ENCODE results near the gene CDH22. TPM values are rescaled to one million over a fixed set of nuclear protein-coding genes. Genes with fewer than 3 reads are reported as not detected.
A peak's percentile ranks its signal among the peaks of the same experiment; 100 is the strongest.

CDH22 gene
- total and polyA plus RNA-seq, 5 donors from 2014 or later = not detected

GRCh38 chr20:46232539-46232938 lies 75.8 kb downstream of the CDH22 start:
- no peak overlapping the region for H3K27ac ChIP-seq (ENCODE audit: insufficient read depth, low read length, poor library complexity, severe bottlenecking)
- H3K27ac Mint-ChIP-seq = no peak overlapping the region
- H3K36me3 Mint-ChIP-seq = no peaks in the 10 kb centered on the region
- no peaks in the 10 kb centered on the region for H3K4me1 Mint-ChIP-seq
- no peaks in the 10 kb centered on the region for H3K36me3 ChIP-seq (ENCODE audit: control insufficient read depth, insufficient read depth, low read length)
- no peak overlapping the region for H3K4me3 ChIP-seq (ENCODE audit: low read depth, low read length)
- ATAC-seq (ENCODE audit: low read depth in 2 of 2) = no peak
- no peak for DNase-seq
- peaks cover 9% of the 10 kb centered on the region for H3K27me3 Mint-ChIP-seq
- H3K27me3 ChIP-seq (ENCODE audit: control insufficient read depth, insufficient read depth, low read length) = peaks cover 4% of the 10 kb centered on the region
- H3K4me3 Mint-ChIP-seq = no peak overlapping the region
- H3K9me3 ChIP-seq (ENCODE audit: control insufficient read depth in 2 of 2, low read length in 2 of 2) = no peaks in the 10 kb centered on the region
- no peaks in the 10 kb centered on the region for H3K4me1 ChIP-seq (ENCODE audit: control insufficient read depth, insufficient read depth, low read length, poor library complexity, severe bottlenecking)
- peaks cover 0 to 3% (median 0%) of the 10 kb centered on the region in 7 donors for H3K9me3 Mint-ChIP-seq

- H3K9me3 ChIP-seq (ENCODE audit: control insufficient read depth in 2 of 2, low read length in 2 of 2) = no peaks in the 10 kb centered on the region
- ATAC-seq (ENCODE audit: low read depth in 2 of 2) (no peak), DNase-seq (peak in 1 of 3 donors; percentile 4)
- peaks cover 4% of the 10 kb centered on the region for H3K27me3 ChIP-seq (ENCODE audit: control insufficient read depth, insufficient read depth, low read length)
- H3K36me3 ChIP-seq (ENCODE audit: control insufficient read depth, insufficient read depth, low read length) = no peaks in the 10 kb centered on the region
- Mint-ChIP-seq H3K27me3 (peaks cover 9% of the 10 kb centered on the region), H3K4me1 (no peaks in the 10 kb centered on the region), H3K9me3 (peaks cover 0 to 3% (median 0%) of the 10 kb centered on the region in 7 donors), H3K4me3 (no peak overlapping the region), H3K27ac (no peak overlapping the region), H3K36me3 (no peaks in the 10 kb centered on the region)
- no peaks in the 10 kb centered on the region for H3K4me1 ChIP-seq (ENCODE audit: control insufficient read depth, insufficient read depth, low read length, poor library complexity, severe bottlenecking)
- no peak overlapping the region for H3K27ac ChIP-seq (ENCODE audit: insufficient read depth, low read length, poor library complexity, severe bottlenecking)
- H3K4me3 ChIP-seq (ENCODE audit: low read depth, low read length) = no peak overlapping the region
Measured at GRCh38 chr20:46230801-46231282, 77.5 kb downstream of the CDH22 start.

- Histone ChIP-seq H3K4me3 (ENCODE audit: low read depth, low read length) (no peak overlapping the region), H3K36me3 (ENCODE audit: control insufficient read depth, insufficient read depth, low read length) (no peaks in the 10 kb centered on the region), H3K27me3 (ENCODE audit: control insufficient read depth, insufficient read depth, low read length) (peaks cover 2% of the 10 kb centered on the region), H3K27ac (ENCODE audit: insufficient read depth, low read length, poor library complexity, severe bottlenecking) (no peak overlapping the region), H3K9me3 (ENCODE audit: control insufficient read depth in 2 of 2, low read length in 2 of 2) (no peaks in the 10 kb centered on the region), H3K4me1 (ENCODE audit: control insufficient read depth, insufficient read depth, low read length, poor library complexity, severe bottlenecking) (no peaks in the 10 kb centered on the region)
- ATAC-seq (ENCODE audit: low read depth in 2 of 2) (no peak), DNase-seq (no peak)
- Mint-ChIP-seq H3K4me1 (no peaks in the 10 kb centered on the region), H3K9me3 (peaks cover 0 to 1% (median 0%) of the 10 kb centered on the region in 7 donors), H3K4me3 (no peak overlapping the region), H3K36me3 (no peaks in the 10 kb centered on the region), H3K27ac (no peak overlapping the region), H3K27me3 (peaks cover 14% of the 10 kb centered on the region)
Measured at GRCh38 chr20:46230106-46230491, 78.2 kb downstream of the CDH22 start.

GRCh38 chr20:46229478-46230105 lies 78.7 kb downstream of the CDH22 start:
- no peak overlapping the region for H3K27ac ChIP-seq (ENCODE audit: insufficient read depth, low read length, poor library complexity, severe bottlenecking)
- Mint-ChIP-seq H3K9me3 (peaks cover 0 to 1% (median 0%) of the 10 kb centered on the region in 7 donors), H3K27ac (no peak overlapping the region), H3K4me1 (no peaks in the 10 kb centered on the region), H3K27me3 (peaks cover 14% of the 10 kb centered on the region), H3K4me3 (no peak overlapping the region), H3K36me3 (no peaks in the 10 kb centered on the region)
- ATAC-seq (ENCODE audit: low read depth in 2 of 2) = no peak
- DNase-seq = no peak
- no peaks in the 10 kb centered on the region for H3K9me3 ChIP-seq (ENCODE audit: control insufficient read depth in 2 of 2, low read length in 2 of 2)
- no peaks in the 10 kb centered on the region for H3K4me1 ChIP-seq (ENCODE audit: control insufficient read depth, insufficient read depth, low read length, poor library complexity, severe bottlenecking)
- H3K36me3 ChIP-seq (ENCODE audit: control insufficient read depth, insufficient read depth, low read length) = no peaks in the 10 kb centered on the region
- H3K27me3 ChIP-seq (ENCODE audit: control insufficient read depth, insufficient read depth, low read length) = peaks cover 1% of the 10 kb centered on the region
- H3K4me3 ChIP-seq (ENCODE audit: low read depth, low read length) = no peak overlapping the region

- no peak for DNase-seq
- Histone ChIP-seq H3K4me3 (ENCODE audit: low read depth, low read length) (no peak overlapping the region), H3K36me3 (ENCODE audit: control insufficient read depth, insufficient read depth, low read length) (no peaks in the 10 kb centered on the region), H3K27ac (ENCODE audit: insufficient read depth, low read length, poor library complexity, severe bottlenecking) (no peak overlapping the region), H3K4me1 (ENCODE audit: control insufficient read depth, insufficient read depth, low read length, poor library complexity, severe bottlenecking) (no peaks in the 10 kb centered on the region), H3K27me3 (ENCODE audit: control insufficient read depth, insufficient read depth, low read length) (no peaks in the 10 kb centered on the region), H3K9me3 (ENCODE audit: control insufficient read depth in 2 of 2, low read length in 2 of 2) (no peaks in the 10 kb centered on the region)
- H3K27me3 Mint-ChIP-seq = peaks cover 14% of the 10 kb centered on the region
- no peak for ATAC-seq (ENCODE audit: low read depth in 2 of 2)
- H3K9me3 Mint-ChIP-seq = no peaks in the 10 kb centered on the region
- H3K4me1 Mint-ChIP-seq = no peaks in the 10 kb centered on the region
- H3K27ac Mint-ChIP-seq = no peak overlapping the region
- no peak overlapping the region for H3K4me3 Mint-ChIP-seq
- H3K36me3 Mint-ChIP-seq = no peaks in the 10 kb centered on the region
Measured at GRCh38 chr20:46228670-46229069, 79.6 kb downstream of the CDH22 start.

- no peaks in the 10 kb centered on the region for H3K36me3 Mint-ChIP-seq
- Histone ChIP-seq H3K4me3 (ENCODE audit: low read depth, low read length) (no peak overlapping the region), H3K36me3 (ENCODE audit: control insufficient read depth, insufficient read depth, low read length) (no peaks in the 10 kb centered on the region), H3K4me1 (ENCODE audit: control insufficient read depth, insufficient read depth, low read length, poor library complexity, severe bottlenecking) (no peaks in the 10 kb centered on the region), H3K27me3 (ENCODE audit: control insufficient read depth, insufficient read depth, low read length) (no peaks in the 10 kb centered on the region), H3K27ac (ENCODE audit: insufficient read depth, low read length, poor library complexity, severe bottlenecking) (no peak overlapping the region), H3K9me3 (ENCODE audit: control insufficient read depth in 2 of 2, low read length in 2 of 2) (no peaks in the 10 kb centered on the region)
- no peaks in the 10 kb centered on the region for H3K9me3 Mint-ChIP-seq
- no peaks in the 10 kb centered on the region for H3K4me1 Mint-ChIP-seq
- no peak for ATAC-seq (ENCODE audit: low read depth in 2 of 2)
- DNase-seq = no peak
- H3K27ac Mint-ChIP-seq = no peak overlapping the region
- no peak overlapping the region for H3K4me3 Mint-ChIP-seq
- H3K27me3 Mint-ChIP-seq = peaks cover 9% of the 10 kb centered on the region
Measured at GRCh38 chr20:46227272-46227767, 81.0 kb downstream of the CDH22 start.

- Mint-ChIP-seq H3K9me3 (no peaks in the 10 kb centered on the region), H3K4me3 (no peak overlapping the region), H3K27me3 (peaks cover 9% of the 10 kb centered on the region), H3K36me3 (no peaks in the 10 kb centered on the region), H3K27ac (no peak overlapping the region), H3K4me1 (no peaks in the 10 kb centered on the region)
- no peaks in the 10 kb centered on the region for H3K9me3 ChIP-seq (ENCODE audit: control insufficient read depth in 2 of 2, low read length in 2 of 2)
- no peaks in the 10 kb centered on the region for H3K27me3 ChIP-seq (ENCODE audit: control insufficient read depth, insufficient read depth, low read length)
- no peak overlapping the region for H3K4me3 ChIP-seq (ENCODE audit: low read depth, low read length)
- H3K4me1 ChIP-seq (ENCODE audit: control insufficient read depth, insufficient read depth, low read length, poor library complexity, severe bottlenecking) = no peaks in the 10 kb centered on the region
- no peaks in the 10 kb centered on the region for H3K36me3 ChIP-seq (ENCODE audit: control insufficient read depth, insufficient read depth, low read length)
- H3K27ac ChIP-seq (ENCODE audit: insufficient read depth, low read length, poor library complexity, severe bottlenecking) = no peak overlapping the region
- ATAC-seq (ENCODE audit: low read depth in 2 of 2) = no peak
- no peak for DNase-seq
Measured at GRCh38 chr20:46226602-46227001, 81.7 kb downstream of the CDH22 start.

- Mint-ChIP-seq H3K9me3 (no peaks in the 10 kb centered on the region), H3K4me3 (no peak overlapping the region), H3K36me3 (no peaks in the 10 kb centered on the region), H3K4me1 (no peaks in the 10 kb centered on the region), H3K27me3 (peaks cover 5% of the 10 kb centered on the region), H3K27ac (no peak overlapping the region)
- ATAC-seq (ENCODE audit: low read depth in 2 of 2) = no peak
- no peaks in the 10 kb centered on the region for H3K4me1 ChIP-seq (ENCODE audit: control insufficient read depth, insufficient read depth, low read length, poor library complexity, severe bottlenecking)
- no peak overlapping the region for H3K4me3 ChIP-seq (ENCODE audit: low read depth, low read length)
- no peaks in the 10 kb centered on the region for H3K36me3 ChIP-seq (ENCODE audit: control insufficient read depth, insufficient read depth, low read length)
- H3K27ac ChIP-seq (ENCODE audit: insufficient read depth, low read length, poor library complexity, severe bottlenecking) = no peak overlapping the region
- H3K27me3 ChIP-seq (ENCODE audit: control insufficient read depth, insufficient read depth, low read length) = peaks cover 1% of the 10 kb centered on the region
- DNase-seq = no peak
- no peaks in the 10 kb centered on the region for H3K9me3 ChIP-seq (ENCODE audit: control insufficient read depth in 2 of 2, low read length in 2 of 2)
Measured at GRCh38 chr20:46222521-46223007, 85.7 kb downstream of the CDH22 start.
